NCI-H2227 (cell line): ENCODE measurements around the gene CCSER1.
"Not testable (repeated sequence)": the region's sequence is repeated elsewhere in the genome, so short reads cannot be mapped to it uniquely, and the experiment has no call there.

Experiments used
- DNase-seq: peaks from one replicate; lab custom pipeline; 2025; ENCODE audit not compliant: unreplicated experiment; lab: John Stamatoyannopoulos, UW

CCSER1 gene

GRCh38 chr4:90889171-90889570 lies 762.0 kb downstream of the CCSER1 start:
- DNase-seq: no peak

GRCh38 chr4:90903413-90903812 lies 776.2 kb downstream of the CCSER1 start:
- not testable (repeated sequence) for DNase-seq

- no peak for DNase-seq
Measured at GRCh38 chr4:90904021-90904420, 776.8 kb downstream of the CCSER1 start.

GRCh38 chr4:90906239-90906638 lies 779.0 kb downstream of the CCSER1 start:
- DNase-seq: no peak

- not testable (repeated sequence) for DNase-seq
Measured at GRCh38 chr4:90911724-90912434, 784.7 kb downstream of the CCSER1 start.

- DNase-seq: no peak
Measured at GRCh38 chr4:90922174-90922573, 795.0 kb downstream of the CCSER1 start.

GRCh38 chr4:90926957-90927356 lies 799.8 kb downstream of the CCSER1 start:
- no peak for DNase-seq

GRCh38 chr4:90943311-90943710 lies 816.1 kb downstream of the CCSER1 start:
- DNase-seq: no peak

- no peak for DNase-seq
Measured at GRCh38 chr4:90946945-90947344, 819.8 kb downstream of the CCSER1 start.

GRCh38 chr4:90950385-90950841 lies 823.2 kb downstream of the CCSER1 start:
- DNase-seq: no peak

GRCh38 chr4:90951037-90951436 lies 823.8 kb downstream of the CCSER1 start:
- DNase-seq: no peak

GRCh38 chr4:90958256-90958895 lies 831.2 kb downstream of the CCSER1 start:
- no peak for DNase-seq

- DNase-seq: no peak
Measured at GRCh38 chr4:90960433-90960832, 833.2 kb downstream of the CCSER1 start.

- DNase-seq: no peak
Measured at GRCh38 chr4:90960840-90961239, 833.6 kb downstream of the CCSER1 start.

GRCh38 chr4:90970021-90970420 lies 842.8 kb downstream of the CCSER1 start:
- no peak for DNase-seq

GRCh38 chr4:90977726-90978125 lies 850.5 kb downstream of the CCSER1 start:
- no peak for DNase-seq

- DNase-seq: no peak
Measured at GRCh38 chr4:90979556-90979955, 852.4 kb downstream of the CCSER1 start.

GRCh38 chr4:90982813-90983212 lies 855.6 kb downstream of the CCSER1 start:
- DNase-seq: no peak

GRCh38 chr4:90990284-90990683 lies 863.1 kb downstream of the CCSER1 start:
- DNase-seq: no peak

- DNase-seq: no peak
Measured at GRCh38 chr4:90992213-90992612, 865.0 kb downstream of the CCSER1 start.

- no peak for DNase-seq
Measured at GRCh38 chr4:90994851-90995574, 867.8 kb downstream of the CCSER1 start.

- no peak for DNase-seq
Measured at GRCh38 chr4:90995996-90996395, 868.8 kb downstream of the CCSER1 start.
